Fibroblast of skin of right quadriceps (primary cell): Measurements from ENCODE around the gene PLIN4.

ENCODE experiments used
- DNase-seq: peaks from one replicate; pipeline ENCODE4 v3.0.0-alpha.2; 2013

Gene PLIN4

DNA sequence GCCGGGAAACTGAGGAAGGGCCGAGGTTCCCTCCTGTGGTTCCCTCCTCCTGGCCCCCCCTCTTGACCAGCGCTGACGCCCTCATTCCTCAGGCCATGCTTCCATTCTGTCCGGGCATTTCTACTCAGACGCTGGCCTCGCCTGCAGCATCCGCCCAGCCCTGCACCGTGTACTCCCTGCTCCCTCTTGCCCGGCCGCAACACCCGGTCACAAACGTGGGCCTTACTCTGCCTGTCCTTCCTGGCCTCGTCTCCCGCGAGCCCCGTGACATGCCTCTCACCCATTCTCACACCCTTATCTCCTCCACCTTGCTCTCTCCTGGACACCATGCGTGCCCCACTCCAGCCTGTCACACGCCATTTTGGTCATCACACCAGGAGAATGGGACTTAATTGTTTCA lies 34.9 kb downstream of the PLIN4 start:
- no peak for DNase-seq

DNA sequence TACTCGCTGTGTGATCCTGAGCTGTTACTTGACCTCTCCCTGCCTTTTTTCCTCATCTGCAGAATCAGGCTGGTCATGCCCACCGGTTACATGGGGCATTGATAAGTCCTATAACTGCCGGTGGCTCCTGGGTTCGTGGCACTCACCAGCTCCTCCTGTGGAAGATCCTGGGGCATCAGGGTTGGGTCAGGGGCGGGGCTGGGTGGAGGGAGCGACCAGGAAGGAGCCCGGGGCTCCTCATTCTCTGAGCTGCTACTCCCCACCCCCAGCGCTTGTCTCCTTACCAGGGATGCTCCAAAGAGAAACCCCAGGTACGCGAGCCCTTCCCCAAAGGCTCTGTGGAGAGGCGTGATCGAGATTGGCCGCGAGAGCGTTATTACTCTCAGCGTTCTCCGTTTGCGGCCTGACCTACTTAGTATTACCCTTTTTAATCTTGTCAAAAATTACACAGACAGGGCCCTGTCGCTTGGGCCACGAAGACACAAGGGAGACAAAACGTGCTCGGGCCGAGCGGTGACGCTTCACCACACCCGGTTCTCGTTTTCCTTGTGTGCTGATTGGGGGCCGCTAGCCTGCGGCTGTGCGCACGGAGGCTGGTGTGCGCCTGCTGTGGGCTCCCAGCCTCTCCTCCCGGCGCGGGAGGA lies 35.4 kb downstream of the PLIN4 start:
- DNase-seq, result no peak

- no peak for DNase-seq
Measured at GRCh38 chr19:4477034-4477801, 41.1 kb downstream of the PLIN4 start.

DNA sequence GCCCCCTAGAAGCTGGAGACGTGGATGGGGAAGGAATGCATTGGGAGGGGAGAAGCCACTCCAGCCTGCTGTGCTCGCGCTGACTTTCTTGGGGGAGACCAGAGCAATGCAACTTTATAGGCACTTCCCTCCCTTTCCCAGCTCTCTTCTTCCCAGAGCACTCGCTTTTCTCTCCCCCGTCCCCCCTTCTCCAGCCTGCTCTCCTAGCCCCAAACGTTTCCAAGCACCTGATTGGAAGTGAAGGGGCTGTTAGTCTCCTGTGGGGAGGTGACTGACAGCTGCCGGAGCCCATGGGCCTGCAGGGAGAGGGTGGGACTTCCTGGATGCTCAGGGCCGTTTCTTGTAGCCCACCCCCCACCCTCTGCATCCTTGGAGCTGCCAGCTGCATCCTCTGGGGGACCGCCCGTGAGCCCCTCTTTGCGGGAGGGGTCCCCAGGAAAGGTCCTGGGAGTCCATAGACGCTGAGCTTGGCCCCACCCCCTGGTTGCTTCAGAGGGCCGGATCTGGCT lies 43.7 kb downstream of the PLIN4 start:
- peak; percentile 76 for DNase-seq

DNA sequence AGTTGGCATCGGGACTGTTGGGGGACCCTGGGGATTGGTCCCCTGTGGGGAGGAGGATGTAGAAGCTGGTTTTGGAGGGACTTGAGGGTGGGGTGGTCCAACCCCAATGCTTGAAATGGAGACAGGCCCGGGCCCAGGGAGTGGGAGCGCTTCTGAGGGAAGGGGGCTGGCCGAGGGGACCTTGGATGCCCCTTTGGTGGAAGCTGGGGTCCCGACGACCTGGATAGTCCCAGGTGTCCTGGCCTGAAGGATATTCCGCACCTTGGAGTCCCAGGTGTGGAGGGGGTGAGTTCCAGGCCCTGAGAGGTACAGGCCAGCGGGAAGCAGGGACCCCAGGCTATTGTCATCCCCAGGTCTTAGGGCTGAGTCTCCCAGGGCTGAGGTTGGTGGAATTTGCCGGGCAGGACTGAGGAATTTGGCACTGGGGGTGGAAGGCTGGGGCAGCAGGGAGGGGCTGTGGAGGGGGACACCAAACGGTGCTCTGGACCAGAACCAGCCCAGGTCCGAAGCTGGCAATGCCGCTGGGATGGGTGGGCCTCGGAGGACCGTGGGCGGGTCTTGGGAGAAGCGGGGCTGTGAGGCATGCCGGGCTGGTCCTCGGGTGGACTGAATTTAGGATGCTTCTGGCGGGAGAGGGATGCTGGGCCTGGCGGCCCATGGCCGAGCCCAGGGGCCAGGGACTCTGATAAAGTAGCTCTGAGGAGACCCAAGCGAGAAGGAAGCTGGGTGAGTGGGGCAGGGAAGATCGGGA lies 44.3 kb downstream of the PLIN4 start:
- no peak for DNase-seq

DNA sequence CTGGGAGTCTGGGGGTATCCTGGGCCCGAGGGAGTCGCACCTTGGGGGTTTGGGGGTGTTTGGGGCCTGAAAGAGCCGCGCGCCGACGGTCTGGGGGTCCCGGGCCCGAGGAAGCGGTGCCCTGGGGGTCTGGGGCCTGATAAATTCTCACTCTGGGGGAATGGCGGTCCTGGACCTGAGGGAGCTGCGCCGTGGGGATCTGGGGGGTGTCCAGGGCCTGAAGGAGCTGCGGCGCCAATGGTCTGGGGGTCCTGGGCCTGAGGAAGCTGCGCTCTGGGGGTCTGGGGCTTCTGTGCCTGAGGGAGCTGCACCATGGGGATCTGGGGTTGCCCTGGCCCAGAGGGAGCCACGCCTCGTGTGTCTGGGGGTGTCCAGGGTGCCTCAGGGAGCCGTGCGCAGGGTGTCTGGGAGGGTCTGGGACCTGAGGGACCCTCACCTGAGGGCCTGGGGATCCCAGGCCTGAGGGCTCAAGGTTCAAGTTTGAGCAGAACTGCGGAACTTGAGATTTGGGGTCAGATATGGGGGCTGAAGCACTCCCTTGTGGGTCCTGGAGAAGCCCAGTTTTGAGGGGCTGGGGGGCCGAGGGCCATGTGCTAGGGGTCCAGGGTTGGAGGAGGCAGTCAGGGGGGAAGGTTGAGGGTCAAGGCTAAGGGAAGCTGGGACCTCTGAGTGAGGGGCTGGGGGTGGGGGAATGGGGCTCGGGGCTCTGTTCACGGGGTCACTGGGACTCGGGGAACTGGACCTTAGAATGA lies 45.1 kb downstream of the PLIN4 start:
- DNase-seq, result no peak

DNA sequence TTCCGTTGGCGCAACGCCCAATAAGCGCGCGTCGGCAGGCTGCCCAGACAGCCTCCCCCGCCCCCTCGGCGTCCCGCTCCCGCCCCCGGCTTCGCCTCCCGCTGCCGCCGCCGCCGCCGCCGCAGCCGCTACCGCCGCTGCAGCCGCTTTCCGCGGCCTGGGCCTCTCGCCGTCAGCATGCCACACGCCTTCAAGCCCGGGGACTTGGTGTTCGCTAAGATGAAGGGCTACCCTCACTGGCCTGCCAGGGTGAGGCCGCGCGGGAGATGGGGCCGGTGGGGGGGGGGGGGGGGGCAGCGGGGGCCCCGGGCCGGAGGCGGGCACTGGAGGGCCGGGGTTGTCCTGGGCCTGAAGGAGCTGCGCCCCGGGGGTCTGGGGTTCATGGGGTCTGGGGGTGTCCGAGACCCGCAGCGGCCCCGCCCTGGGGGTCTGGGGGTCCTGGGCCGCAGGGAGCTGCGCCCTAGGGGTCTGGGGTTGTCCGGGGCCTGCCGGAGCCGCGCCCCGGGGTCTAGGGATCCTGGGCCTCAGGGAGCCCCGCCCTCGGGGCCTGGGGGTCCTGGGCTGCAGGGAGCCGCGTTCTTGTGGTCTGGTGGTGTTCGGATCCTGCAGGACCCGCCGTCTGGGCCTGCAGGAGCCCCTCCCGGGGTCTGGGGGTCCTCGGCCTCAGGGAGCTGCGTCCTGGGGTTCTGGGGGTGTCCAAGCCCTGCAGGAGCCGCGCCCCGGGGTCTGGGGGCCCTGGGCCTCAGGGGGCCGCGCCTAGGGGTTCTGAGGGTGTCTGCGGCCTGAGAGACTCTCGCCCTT lies 45.9 kb downstream of the PLIN4 start, which contains the start of gene HDGFL2:
Gene HDGFL2, plus strand, starts transcription at position 124 of the 801 bp plus-strand sequence. Its CDS starts 54 bp downstream, at position 178.
- no peak for DNase-seq

- peak; percentile 100 for DNase-seq
Measured at GRCh38 chr19:4471403-4472173, 46.7 kb downstream of the PLIN4 start.

- no peak for DNase-seq
Measured at GRCh38 chr19:4467835-4468234, 50.5 kb downstream of the PLIN4 start.

GRCh38 chr19:4464815-4465581 lies 53.3 kb downstream of the PLIN4 start:
- no peak for DNase-seq

- peak; percentile 99 for DNase-seq
Measured at GRCh38 chr19:4457654-4458395, 60.5 kb downstream of the PLIN4 start, which contains the start of gene UBXN6. UBXN6 (minus strand) TSS chr19:4457794; CDS start chr19:4457697, 97 bp downstream.

DNA sequence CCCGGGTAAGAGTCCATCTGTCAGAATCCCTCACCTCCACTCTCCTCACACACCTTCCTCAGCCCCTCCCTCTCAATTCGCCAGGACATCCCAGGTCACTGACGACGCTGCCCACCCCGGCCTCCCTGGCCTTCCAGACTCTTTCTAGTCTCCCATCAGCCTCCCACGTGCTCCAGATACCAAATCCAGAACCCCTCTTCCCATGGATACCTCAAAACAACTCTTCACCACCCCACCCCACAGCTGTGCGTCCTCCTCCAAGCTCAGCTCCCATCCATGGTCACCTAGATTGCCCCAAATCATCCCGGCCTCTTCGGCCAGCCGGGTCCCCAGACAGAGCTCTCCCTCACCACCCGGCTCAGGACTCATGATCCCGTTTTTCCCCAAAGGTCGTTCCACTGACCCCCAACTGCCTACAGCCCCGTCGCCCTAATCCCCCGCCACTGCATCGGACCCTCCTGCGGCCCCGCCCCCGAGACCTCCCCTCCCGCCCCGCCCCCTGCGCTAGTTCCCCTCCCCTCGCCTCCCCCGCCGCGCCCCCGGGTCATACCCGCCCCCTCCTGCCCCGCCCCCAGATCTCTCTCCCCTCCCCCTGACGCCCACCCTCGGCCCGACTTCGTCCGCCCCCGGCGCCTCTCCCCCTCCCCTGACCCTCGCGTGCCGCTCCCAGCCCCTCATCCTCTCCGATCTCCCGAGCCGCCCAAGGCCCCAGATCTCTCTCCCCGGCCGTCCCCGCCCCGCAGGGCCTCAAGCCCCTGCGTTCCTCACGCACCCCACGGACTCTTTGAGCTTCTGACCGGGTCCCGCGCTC lies 61.2 kb downstream of the PLIN4 start:
- peak; percentile 74 for DNase-seq

GRCh38 chr19:4456476-4456842 lies 61.8 kb downstream of the PLIN4 start:
- peak; percentile 77 for DNase-seq

DNA sequence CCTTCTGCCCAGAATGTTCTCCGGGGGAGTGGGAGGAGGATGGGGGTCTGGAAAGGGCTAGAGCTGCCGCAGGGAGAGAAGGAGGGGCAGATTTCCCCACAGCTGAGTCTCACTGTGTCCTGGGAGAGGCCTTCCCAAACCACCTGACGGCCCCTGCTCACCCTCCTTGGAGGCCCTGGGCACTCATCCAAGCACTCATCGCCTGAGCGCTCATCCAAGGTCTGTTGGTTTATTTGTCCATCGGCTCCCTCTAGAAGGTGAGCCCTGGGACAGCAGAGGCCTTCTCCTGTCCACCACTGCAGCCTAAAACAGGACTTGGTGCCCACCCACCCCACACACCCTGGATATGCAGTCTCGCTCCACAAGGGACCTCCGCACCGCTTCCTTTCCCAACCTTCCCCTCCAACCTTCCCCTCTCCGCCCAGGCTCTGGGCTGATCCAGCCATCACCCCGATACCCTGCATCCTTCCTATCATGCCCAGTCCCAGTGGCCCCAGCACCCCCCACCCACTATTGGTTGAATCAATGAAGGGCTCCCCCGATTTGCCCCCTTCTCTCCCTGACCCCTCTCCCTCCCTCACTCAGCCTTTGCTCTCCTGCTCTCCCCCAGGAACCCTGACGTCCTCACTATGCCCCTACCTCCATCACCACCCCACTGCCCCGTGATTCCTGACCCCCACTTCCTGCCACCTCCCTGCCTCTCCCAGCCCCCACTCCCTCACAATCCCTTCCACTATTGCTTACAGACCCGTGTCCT lies 62.4 kb downstream of the PLIN4 start:
- DNase-seq, result peak; percentile 66

DNA sequence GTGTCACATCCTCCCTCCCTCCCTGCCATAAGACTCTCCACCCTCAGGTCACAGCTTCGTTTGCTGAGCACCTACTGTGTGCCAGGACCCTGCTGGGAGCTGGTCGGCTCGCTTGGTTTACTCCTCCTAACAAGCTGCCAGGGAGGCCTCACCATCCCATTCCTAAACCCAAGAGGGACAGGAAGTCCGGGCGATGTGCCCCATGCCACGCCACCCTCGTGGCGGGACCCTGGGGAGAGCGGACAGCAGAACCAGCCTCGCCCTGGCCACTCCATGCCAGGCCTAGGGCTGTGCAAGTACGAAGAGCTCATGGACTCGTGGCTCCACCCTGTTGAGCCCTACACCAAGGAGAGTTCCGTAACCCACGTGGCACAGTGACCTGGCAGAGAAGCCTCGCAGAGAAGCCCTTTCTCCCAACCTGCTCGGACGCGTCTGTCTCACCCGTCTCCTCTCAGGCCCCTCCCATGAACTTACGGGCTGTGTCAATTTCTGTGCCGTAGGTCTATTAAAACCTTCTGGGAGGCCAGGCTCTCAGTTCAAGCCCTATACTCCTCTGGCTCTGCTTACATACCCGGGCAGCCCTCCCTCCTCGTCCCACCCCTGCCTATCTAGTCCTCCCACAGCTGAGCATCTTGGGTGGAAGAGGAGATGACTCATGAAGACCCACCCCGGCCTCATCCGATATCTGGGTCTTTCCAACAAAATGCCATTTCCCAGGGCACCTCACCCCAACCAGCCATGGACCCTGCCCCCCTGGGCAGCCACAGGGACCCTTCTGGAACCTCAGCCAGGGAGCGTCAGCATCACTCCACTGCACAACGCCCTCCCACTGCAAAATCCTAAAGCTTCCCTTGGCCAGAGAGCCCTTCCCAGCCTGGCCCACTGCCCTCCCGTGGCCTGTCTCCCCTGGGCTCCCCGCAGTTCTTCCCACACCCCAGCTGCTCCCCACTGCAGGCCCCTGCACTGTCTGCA lies 63.3 kb downstream of the PLIN4 start:
- peak; percentile 51 for DNase-seq
